ENCODE results near the gene ARMH2. TPM values are rescaled to one million over a fixed set of nuclear protein-coding genes. Genes with fewer than 3 reads are reported as not detected.

Gene ARMH2
- polyA plus RNA-seq, 1 donor from 2014 or later, result 0.73 TPM

DNA sequence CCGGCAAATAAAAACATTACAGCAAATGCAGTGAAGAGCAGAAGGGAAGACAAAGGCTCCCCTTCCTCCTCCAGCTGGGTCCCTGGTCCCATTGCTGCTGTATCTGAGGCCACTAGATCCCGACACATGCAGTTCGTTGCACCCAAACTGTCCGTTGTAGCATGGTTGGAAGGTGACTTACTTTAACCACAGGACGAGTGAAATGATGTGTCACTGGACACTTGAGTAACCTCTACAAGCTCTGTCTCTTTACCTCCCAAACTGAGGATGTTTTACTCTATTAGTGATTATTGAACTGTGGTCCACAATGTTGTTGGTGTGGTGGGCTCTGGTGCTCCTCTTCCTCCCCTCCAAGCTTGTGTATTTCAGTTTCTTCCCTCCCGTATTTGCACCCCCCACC lies 46.2 kb upstream of the ARMH2 start:
- H3K27me3 ChIP-seq (ENCODE audit: insufficient read depth, low read depth, low read length), result no peaks in the 10 kb centered on the region
- no peaks in the 10 kb centered on the region for H4K20me1 ChIP-seq (ENCODE audit: insufficient read depth)
- peaks cover 24% of the 10 kb centered on the region for H3K36me3 ChIP-seq (ENCODE audit: insufficient read depth, low read length)
- no peaks in the 10 kb centered on the region for H3K9me3 ChIP-seq (ENCODE audit: low read length)
- no peak overlapping the region for H3K4me3 ChIP-seq (ENCODE audit: low read length)
- no peaks in the 10 kb centered on the region for H3K79me2 ChIP-seq (replicated peaks; ENCODE audit: insufficient read depth, low read length)
- no peak overlapping the region for H3K4me2 ChIP-seq (ENCODE audit: low read length)
- TF ChIP-seq POLR2AphosphoS5 (IDR thresholded peaks at IDR 0.05), result no peak
- H3F3A ChIP-seq (ENCODE audit: insufficient read depth, low read length, poor library complexity, severe bottlenecking), result no peaks in the 10 kb centered on the region
- H3K9me2 ChIP-seq (ENCODE audit: insufficient read depth, low read length), result no peaks in the 10 kb centered on the region
- H3K27ac ChIP-seq (ENCODE audit: low read length), result no peak overlapping the region
- no peak overlapping the region for H2AFZ ChIP-seq (ENCODE audit: low read depth, low read length)
- no peak overlapping the region for H3K9ac ChIP-seq (ENCODE audit: low read length)

DNA sequence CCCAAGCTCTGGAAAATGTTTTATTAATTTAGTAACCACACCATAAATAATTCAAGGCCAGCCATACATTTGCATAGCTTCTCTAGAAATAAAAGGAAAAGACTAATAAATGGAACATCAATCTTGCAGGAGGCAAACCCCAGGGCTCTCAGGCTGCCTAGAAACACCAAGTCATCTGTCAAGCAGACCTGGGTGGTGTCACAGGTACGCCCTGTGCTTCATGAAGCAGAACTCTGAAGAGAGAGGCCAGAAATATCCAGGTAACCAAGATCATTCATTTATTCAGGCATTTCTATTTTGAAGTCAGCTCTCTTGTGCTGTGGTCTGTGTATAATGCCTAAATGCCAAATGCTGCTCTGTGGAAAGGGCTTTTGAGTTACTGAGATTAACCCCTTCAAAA lies 45.3 kb upstream of the ARMH2 start:
- TF ChIP-seq SMC3 (conservative IDR thresholded peaks at IDR 0.05; ENCODE audit: poor library complexity), result no peak
- no peak for TF ChIP-seq EP300 (conservative IDR thresholded peaks at IDR 0.05; ENCODE audit: poor library complexity, severe bottlenecking)
- no peak for TF ChIP-seq EZH2 (IDR thresholded peaks at IDR 0.05; ENCODE audit: borderline replicate concordance, insufficient read depth, low read length, poor library complexity, severe bottlenecking)
- TF ChIP-seq POLR2AphosphoS5 (IDR thresholded peaks at IDR 0.05), result no peak
- no peak for TF ChIP-seq MXI1 (conservative IDR thresholded peaks at IDR 0.05; ENCODE audit: poor library complexity, severe bottlenecking)
- TF ChIP-seq RAD21 (conservative IDR thresholded peaks at IDR 0.05), result no peak
- TF ChIP-seq, protein P1, sequence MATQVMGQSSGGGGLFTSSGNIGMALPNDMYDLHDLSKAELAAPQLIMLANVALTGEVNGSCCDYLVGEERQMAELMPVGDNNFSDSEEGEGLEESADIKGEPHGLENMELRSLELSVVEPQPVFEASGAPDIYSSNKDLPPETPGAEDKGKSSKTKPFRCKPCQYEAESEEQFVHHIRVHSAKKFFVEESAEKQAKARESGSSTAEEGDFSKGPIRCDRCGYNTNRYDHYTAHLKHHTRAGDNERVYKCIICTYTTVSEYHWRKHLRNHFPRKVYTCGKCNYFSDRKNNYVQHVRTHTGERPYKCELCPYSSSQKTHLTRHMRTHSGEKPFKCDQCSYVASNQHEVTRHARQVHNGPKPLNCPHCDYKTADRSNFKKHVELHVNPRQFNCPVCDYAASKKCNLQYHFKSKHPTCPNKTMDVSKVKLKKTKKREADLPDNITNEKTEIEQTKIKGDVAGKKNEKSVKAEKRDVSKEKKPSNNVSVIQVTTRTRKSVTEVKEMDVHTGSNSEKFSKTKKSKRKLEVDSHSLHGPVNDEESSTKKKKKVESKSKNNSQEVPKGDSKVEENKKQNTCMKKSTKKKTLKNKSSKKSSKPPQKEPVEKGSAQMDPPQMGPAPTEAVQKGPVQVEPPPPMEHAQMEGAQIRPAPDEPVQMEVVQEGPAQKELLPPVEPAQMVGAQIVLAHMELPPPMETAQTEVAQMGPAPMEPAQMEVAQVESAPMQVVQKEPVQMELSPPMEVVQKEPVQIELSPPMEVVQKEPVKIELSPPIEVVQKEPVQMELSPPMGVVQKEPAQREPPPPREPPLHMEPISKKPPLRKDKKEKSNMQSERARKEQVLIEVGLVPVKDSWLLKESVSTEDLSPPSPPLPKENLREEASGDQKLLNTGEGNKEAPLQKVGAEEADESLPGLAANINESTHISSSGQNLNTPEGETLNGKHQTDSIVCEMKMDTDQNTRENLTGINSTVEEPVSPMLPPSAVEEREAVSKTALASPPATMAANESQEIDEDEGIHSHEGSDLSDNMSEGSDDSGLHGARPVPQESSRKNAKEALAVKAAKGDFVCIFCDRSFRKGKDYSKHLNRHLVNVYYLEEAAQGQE (IDR thresholded peaks at IDR 0.05; ENCODE audit: borderline replicate concordance), result no peak
- TF ChIP-seq TAF1 (IDR thresholded peaks at IDR 0.05; ENCODE audit: low read depth), result no peak
- TF ChIP-seq, protein P2, sequence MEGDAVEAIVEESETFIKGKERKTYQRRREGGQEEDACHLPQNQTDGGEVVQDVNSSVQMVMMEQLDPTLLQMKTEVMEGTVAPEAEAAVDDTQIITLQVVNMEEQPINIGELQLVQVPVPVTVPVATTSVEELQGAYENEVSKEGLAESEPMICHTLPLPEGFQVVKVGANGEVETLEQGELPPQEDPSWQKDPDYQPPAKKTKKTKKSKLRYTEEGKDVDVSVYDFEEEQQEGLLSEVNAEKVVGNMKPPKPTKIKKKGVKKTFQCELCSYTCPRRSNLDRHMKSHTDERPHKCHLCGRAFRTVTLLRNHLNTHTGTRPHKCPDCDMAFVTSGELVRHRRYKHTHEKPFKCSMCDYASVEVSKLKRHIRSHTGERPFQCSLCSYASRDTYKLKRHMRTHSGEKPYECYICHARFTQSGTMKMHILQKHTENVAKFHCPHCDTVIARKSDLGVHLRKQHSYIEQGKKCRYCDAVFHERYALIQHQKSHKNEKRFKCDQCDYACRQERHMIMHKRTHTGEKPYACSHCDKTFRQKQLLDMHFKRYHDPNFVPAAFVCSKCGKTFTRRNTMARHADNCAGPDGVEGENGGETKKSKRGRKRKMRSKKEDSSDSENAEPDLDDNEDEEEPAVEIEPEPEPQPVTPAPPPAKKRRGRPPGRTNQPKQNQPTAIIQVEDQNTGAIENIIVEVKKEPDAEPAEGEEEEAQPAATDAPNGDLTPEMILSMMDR (IDR thresholded peaks at IDR 0.05; ENCODE audit: poor library complexity, severe bottlenecking), result no peak
- Histone ChIP-seq H4K20me1 (ENCODE audit: insufficient read depth) (no peaks in the 10 kb centered on the region), H3K27me3 (ENCODE audit: insufficient read depth, low read depth, low read length) (no peaks in the 10 kb centered on the region), H3K27ac (ENCODE audit: low read length) (no peak overlapping the region), H3K79me2 (replicated peaks; ENCODE audit: insufficient read depth, low read length) (no peaks in the 10 kb centered on the region), H2AFZ (ENCODE audit: low read depth, low read length) (no peak overlapping the region), H3K4me2 (ENCODE audit: low read length) (no peak overlapping the region), H3K9me3 (ENCODE audit: low read length) (no peaks in the 10 kb centered on the region), H3K36me3 (ENCODE audit: insufficient read depth, low read length) (peaks cover 24% of the 10 kb centered on the region), H3K4me3 (ENCODE audit: low read length) (no peak overlapping the region), H3K9ac (ENCODE audit: low read length) (no peak overlapping the region), H3K9me2 (ENCODE audit: insufficient read depth, low read length) (no peaks in the 10 kb centered on the region), H3F3A (ENCODE audit: insufficient read depth, low read length, poor library complexity, severe bottlenecking) (no peaks in the 10 kb centered on the region)

DNA sequence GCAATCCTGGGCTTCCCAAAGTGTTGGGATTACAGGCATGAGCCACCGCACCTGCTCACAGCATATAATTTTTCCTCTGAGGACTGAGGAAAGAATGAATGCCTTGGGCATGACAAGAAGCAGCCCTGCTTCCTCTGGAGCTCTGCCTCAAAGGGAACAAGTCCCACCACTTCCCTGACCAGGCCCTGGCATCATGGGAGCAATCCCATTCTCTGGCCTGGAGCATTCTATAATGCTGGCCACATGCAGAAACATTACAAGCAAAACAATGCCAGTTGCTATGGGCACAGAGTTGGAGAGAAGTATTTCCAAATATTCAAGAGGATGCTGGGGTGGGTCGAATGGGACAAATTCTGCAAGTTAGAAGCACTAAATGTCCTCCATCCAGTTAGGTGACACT lies 41.5 kb upstream of the ARMH2 start:
- H3K79me2 ChIP-seq (replicated peaks; ENCODE audit: insufficient read depth, low read length), result no peaks in the 10 kb centered on the region
- H2AFZ ChIP-seq (ENCODE audit: low read depth, low read length), result no peak overlapping the region
- H3K9me3 ChIP-seq (ENCODE audit: low read length), result no peaks in the 10 kb centered on the region
- TF ChIP-seq MXI1 (conservative IDR thresholded peaks at IDR 0.05; ENCODE audit: poor library complexity, severe bottlenecking), result no peak
- no peak for TF ChIP-seq TAF1 (IDR thresholded peaks at IDR 0.05; ENCODE audit: low read depth)
- TF ChIP-seq EP300 (conservative IDR thresholded peaks at IDR 0.05; ENCODE audit: poor library complexity, severe bottlenecking), result no peak
- no peak for TF ChIP-seq EZH2 (IDR thresholded peaks at IDR 0.05; ENCODE audit: borderline replicate concordance, insufficient read depth, low read length, poor library complexity, severe bottlenecking)
- TF ChIP-seq POLR2AphosphoS5 (IDR thresholded peaks at IDR 0.05), result no peak
- TF ChIP-seq, protein P2 (IDR thresholded peaks at IDR 0.05; ENCODE audit: poor library complexity, severe bottlenecking), result no peak
- TF ChIP-seq, protein P1 (IDR thresholded peaks at IDR 0.05; ENCODE audit: borderline replicate concordance), result no peak
- TF ChIP-seq RAD21 (conservative IDR thresholded peaks at IDR 0.05), result no peak
- no peak for TF ChIP-seq SMC3 (conservative IDR thresholded peaks at IDR 0.05; ENCODE audit: poor library complexity)
- no peaks in the 10 kb centered on the region for H3K9me2 ChIP-seq (ENCODE audit: insufficient read depth, low read length)
- no peak overlapping the region for H3K4me3 ChIP-seq (ENCODE audit: low read length)
- no peak overlapping the region for H3K9ac ChIP-seq (ENCODE audit: low read length)
- no peaks in the 10 kb centered on the region for H4K20me1 ChIP-seq (ENCODE audit: insufficient read depth)
- no peak overlapping the region for H3K4me2 ChIP-seq (ENCODE audit: low read length)
- H3K27me3 ChIP-seq (ENCODE audit: insufficient read depth, low read depth, low read length), result no peaks in the 10 kb centered on the region
- no peaks in the 10 kb centered on the region for H3F3A ChIP-seq (ENCODE audit: insufficient read depth, low read length, poor library complexity, severe bottlenecking)
- peaks cover 14% of the 10 kb centered on the region for H3K36me3 ChIP-seq (ENCODE audit: insufficient read depth, low read length)
- no peak overlapping the region for H3K27ac ChIP-seq (ENCODE audit: low read length)

Data from neural cell (in vitro differentiated cells).